Measurements from ENCODE around the gene FLCN. TPM values are rescaled to one million over a fixed set of nuclear protein-coding genes. Genes with fewer than 3 reads are reported as not detected.

Gene FLCN
- total and polyA plus RNA-seq, 2 of the 13 experiments (the other 11 are each of a cell fraction or from before 2014, with no cell fraction given): 16.6 to 24.9 TPM

- POLR2A ChIA-PET: no interaction called here
- no peak overlapping the region for H3K27ac ChIP-seq (ENCODE audit: extremely low read length, insufficient read depth, low read length)
- ATAC-seq (no peak), FAIRE-seq (no peak), DNase-seq (ENCODE audit: low spot score) (no peak)
- in situ Hi-C loops (cut with HindIII; ENCODE audit: extremely low pct_ligation_motif_present, low pct_unique_long_range_greater_than_20kb) (no loop called here), intact Hi-C loops (cut with micrococcal nuclease; ENCODE audit: unreplicated experiment) (no loop called here)
- H3K9me3 ChIP-seq (ENCODE audit: low read length): no peaks in the 10 kb centered on the region
- no peaks in the 10 kb centered on the region for H3K79me2 ChIP-seq (ENCODE audit: insufficient read depth, low read length)
- CTCF ChIA-PET (ENCODE audit: low intra/inter-chr PET ratio, low total read pairs): no interaction called here
- no peaks in the 10 kb centered on the region for H3K4me1 ChIP-seq (ENCODE audit: insufficient read depth, low read length)
- no peak overlapping the region for H3K9ac ChIP-seq (ENCODE audit: insufficient read depth, low read depth, low read length)
- H3K36me3 ChIP-seq (replicated peaks in 1 of 2; ENCODE audit: control insufficient read depth in 1 of 2, insufficient read depth in 2 of 2, low read length in 2 of 2): peaks cover 23 to 58% of the 10 kb centered on the region in 2 experiments; a peak in 4 of 5 replicates
- BruUV-seq (replicated peaks): no TSS peak
- H3K4me2 ChIP-seq (ENCODE audit: low read depth, low read length): no peak overlapping the region
- no peaks in the 10 kb centered on the region for H4K20me1 ChIP-seq (ENCODE audit: insufficient read depth, low read length)
- WGBS (ENCODE audit: low lambda C conversion rate): 96% methylated on average over 25 of the region's 26 CpGs
- H3K4me3 ChIP-seq (replicated peaks in 1 of 3; ENCODE audit: insufficient read depth in 1 of 3, low read depth in 2 of 3, low read length in 3 of 3): no peak overlapping the region
- no peak overlapping the region for H2AFZ ChIP-seq (ENCODE audit: low read length)
- no peaks in the 10 kb centered on the region for H3K27me3 ChIP-seq (ENCODE audit: control insufficient read depth in 1 of 2, insufficient read depth in 2 of 2, low read length in 2 of 2)
- TF ChIP-seq SAFB2 (CRISPR knock-in tag; IDR thresholded peaks at IDR 0.05; ENCODE audit: borderline replicate concordance, low read depth) (no peak), KAT8 (CRISPR knock-in tag; IDR thresholded peaks at IDR 0.05) (no peak), ZNF235 (CRISPR knock-in tag; IDR thresholded peaks at IDR 0.05; ENCODE audit: borderline replicate concordance) (no peak), PTBP1 (IDR thresholded peaks at IDR 0.05; ENCODE audit: low read depth, low read length, poor library complexity, severe bottlenecking) (no peak), TCF7L2 (IDR thresholded peaks at IDR 0.05; ENCODE audit: low read depth, low read length) (no peak), ZMYM4 (CRISPR knock-in tag; IDR thresholded peaks at IDR 0.05) (no peak), ZKSCAN1 (IDR thresholded peaks at IDR 0.05; ENCODE audit: low read length) (no peak), FOXM1 (CRISPR knock-in tag; IDR thresholded peaks at IDR 0.05) (no peak), ZNF883 (CRISPR knock-in tag; IDR thresholded peaks at IDR 0.05; ENCODE audit: not compliant biosample characterization) (no peak), USF2 (IDR thresholded peaks at IDR 0.05; ENCODE audit: low read depth, low read length) (no peak), USF2 (CRISPR knock-in tag; IDR thresholded peaks at IDR 0.05; ENCODE audit: borderline replicate concordance) (no peak), SALL1 (CRISPR knock-in tag; IDR thresholded peaks at IDR 0.05) (no peak), PBX3 (CRISPR knock-in tag; IDR thresholded peaks at IDR 0.05; ENCODE audit: borderline replicate concordance) (no peak), ZNF367 (CRISPR knock-in tag; IDR thresholded peaks at IDR 0.05; ENCODE audit: borderline replicate concordance) (no peak), ATF6 (CRISPR knock-in tag; conservative IDR thresholded peaks at IDR 0.05) (no peak), NR3C1 (CRISPR knock-in tag; IDR thresholded peaks at IDR 0.05) (no peak), ZNF530 (CRISPR knock-in tag; IDR thresholded peaks at IDR 0.05; ENCODE audit: low read depth) (no peak), SRF (IDR thresholded peaks at IDR 0.05; ENCODE audit: low read depth, low read length) (no peak)
Measured at GRCh38 chr17:17172001-17172939, 64.7 kb downstream of the FLCN start.
